ENCODE results near the gene ZNRF4.

ZNRF4 gene

GRCh38 chr19:5477451-5478215, 22.4 kb downstream of the ZNRF4 start:
- TF ChIP-seq, protein P1, sequence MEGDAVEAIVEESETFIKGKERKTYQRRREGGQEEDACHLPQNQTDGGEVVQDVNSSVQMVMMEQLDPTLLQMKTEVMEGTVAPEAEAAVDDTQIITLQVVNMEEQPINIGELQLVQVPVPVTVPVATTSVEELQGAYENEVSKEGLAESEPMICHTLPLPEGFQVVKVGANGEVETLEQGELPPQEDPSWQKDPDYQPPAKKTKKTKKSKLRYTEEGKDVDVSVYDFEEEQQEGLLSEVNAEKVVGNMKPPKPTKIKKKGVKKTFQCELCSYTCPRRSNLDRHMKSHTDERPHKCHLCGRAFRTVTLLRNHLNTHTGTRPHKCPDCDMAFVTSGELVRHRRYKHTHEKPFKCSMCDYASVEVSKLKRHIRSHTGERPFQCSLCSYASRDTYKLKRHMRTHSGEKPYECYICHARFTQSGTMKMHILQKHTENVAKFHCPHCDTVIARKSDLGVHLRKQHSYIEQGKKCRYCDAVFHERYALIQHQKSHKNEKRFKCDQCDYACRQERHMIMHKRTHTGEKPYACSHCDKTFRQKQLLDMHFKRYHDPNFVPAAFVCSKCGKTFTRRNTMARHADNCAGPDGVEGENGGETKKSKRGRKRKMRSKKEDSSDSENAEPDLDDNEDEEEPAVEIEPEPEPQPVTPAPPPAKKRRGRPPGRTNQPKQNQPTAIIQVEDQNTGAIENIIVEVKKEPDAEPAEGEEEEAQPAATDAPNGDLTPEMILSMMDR (IDR thresholded peaks at IDR 0.05), result no peak
- intact Hi-C loops (cut with DNase I; ENCODE audit: low total_unique reads), result no loop called here
- Histone ChIP-seq H3K4me1 (peaks cover 0 to 6% (median 0%) of the 10 kb centered on the region in 4 donors), H3K27ac (no peak overlapping the region), H3K36me3 (no peaks in the 10 kb centered on the region), H3K4me3 (no peak overlapping the region), H3K9me3 (peaks cover 0 to 14% (median 11%) of the 10 kb centered on the region in 3 donors), H3K27me3 (peaks cover 0 to 80% of the 10 kb centered on the region in 2 donors)
- DNase-seq, result no peak

DNA sequence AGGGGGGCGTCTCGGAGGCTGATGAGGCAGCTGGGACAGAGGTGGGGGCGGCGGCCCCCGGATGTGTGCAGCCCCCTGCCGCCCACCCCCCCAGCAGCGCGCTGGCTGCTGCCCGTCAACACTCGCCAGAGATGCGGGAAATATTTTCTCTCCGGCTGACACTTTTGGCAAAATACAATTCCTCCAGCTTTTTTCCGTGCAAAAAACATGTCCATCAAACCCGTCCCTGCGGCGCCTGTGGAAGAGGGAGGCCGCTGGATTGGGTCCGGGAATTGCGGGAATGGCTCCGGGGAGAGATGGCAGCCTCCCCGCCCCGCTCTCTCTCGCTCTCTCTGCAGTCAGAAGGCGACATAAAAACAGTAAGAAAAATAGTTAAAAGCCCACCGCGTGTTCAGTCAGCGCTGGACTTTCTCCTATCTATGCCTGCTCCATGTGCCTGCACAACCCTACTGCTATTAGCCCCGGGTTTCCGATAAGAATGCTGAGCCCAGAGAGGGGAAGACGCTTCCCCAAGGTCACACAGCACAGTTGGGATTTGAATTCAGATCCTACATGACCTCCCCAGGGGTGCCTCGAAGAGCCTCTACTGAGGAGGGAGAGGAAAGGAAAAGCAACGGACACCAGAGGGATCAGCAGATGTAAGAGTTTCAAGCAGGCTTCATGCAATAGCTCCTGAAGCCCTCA, 23.2 kb downstream of the ZNRF4 start:
- Histone ChIP-seq H3K9me3 (peaks cover 0 to 17% (median 15%) of the 10 kb centered on the region in 3 donors), H3K27ac (no peak overlapping the region), H3K4me1 (peaks cover 0 to 6% (median 0%) of the 10 kb centered on the region in 4 donors), H3K27me3 (peaks cover 0 to 77% of the 10 kb centered on the region in 2 donors), H3K4me3 (no peak overlapping the region), H3K36me3 (no peaks in the 10 kb centered on the region)
- intact Hi-C loops (cut with DNase I; ENCODE audit: low total_unique reads), result no loop called here
- TF ChIP-seq, protein P1 (IDR thresholded peaks at IDR 0.05), result no peak
- DNase-seq, result no peak

GRCh38 chr19:5478925-5479588, 23.8 kb downstream of the ZNRF4 start:
- Histone ChIP-seq H3K27me3 (peaks cover 0 to 74% of the 10 kb centered on the region in 2 donors), H3K4me1 (peaks cover 0 to 6% (median 0%) of the 10 kb centered on the region in 4 donors), H3K27ac (no peak overlapping the region), H3K4me3 (no peak overlapping the region), H3K36me3 (no peaks in the 10 kb centered on the region), H3K9me3 (peaks cover 0 to 17% (median 15%) of the 10 kb centered on the region in 3 donors)
- intact Hi-C loops (cut with DNase I; ENCODE audit: low total_unique reads), result no loop called here
- TF ChIP-seq, protein P1 (IDR thresholded peaks at IDR 0.05), result no peak
- DNase-seq, result no peak

- Histone ChIP-seq H3K36me3 (no peaks in the 10 kb centered on the region), H3K27me3 (peaks cover 0 to 69% of the 10 kb centered on the region in 2 donors), H3K4me3 (no peak overlapping the region), H3K9me3 (peaks cover 0 to 17% (median 15%) of the 10 kb centered on the region in 3 donors), H3K4me1 (peaks cover 0 to 6% (median 0%) of the 10 kb centered on the region in 4 donors), H3K27ac (no peak overlapping the region)
- no peak for DNase-seq
- TF ChIP-seq, protein P1 (IDR thresholded peaks at IDR 0.05), result no peak
- intact Hi-C loops (cut with DNase I; ENCODE audit: low total_unique reads), result no loop called here
These were observed 24.7 kb downstream of the ZNRF4 start for GRCh38 chr19:5479958-5480357.

DNA sequence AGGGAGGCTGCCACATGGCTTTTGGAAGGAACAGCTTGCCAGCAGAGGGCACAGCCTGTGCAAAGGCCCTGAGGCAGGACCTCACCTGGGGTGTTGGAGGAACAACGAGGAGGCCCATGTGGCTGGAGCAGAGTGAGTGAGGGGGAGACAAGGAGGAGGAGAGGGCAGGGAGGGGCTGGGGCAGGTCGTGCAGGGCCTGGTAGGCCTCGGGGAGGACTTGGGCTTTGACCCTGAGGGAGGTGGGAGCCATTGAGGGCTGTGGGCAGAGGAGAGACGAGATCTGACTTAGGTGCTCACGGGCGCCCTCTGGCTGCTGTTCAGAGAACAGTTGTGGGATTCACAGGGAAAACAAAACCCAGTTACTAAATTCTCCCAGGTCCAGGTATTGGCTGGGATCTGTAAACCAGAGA, 25.2 kb downstream of the ZNRF4 start:
- intact Hi-C loops (cut with DNase I; ENCODE audit: low total_unique reads), result no loop called here
- Histone ChIP-seq H3K4me3 (no peak overlapping the region), H3K9me3 (peaks cover 0 to 17% (median 15%) of the 10 kb centered on the region in 3 donors), H3K4me1 (peaks cover 0 to 6% (median 0%) of the 10 kb centered on the region in 4 donors), H3K27me3 (peaks cover 0 to 66% of the 10 kb centered on the region in 2 donors), H3K36me3 (no peaks in the 10 kb centered on the region), H3K27ac (no peak overlapping the region)
- DNase-seq, result no peak
- TF ChIP-seq, protein P1 (IDR thresholded peaks at IDR 0.05), result peak; percentile 20 to 37

Measured in tibial artery (tissue), 4 donors.